Measurements from ENCODE around the gene METTL25B. TPM values are rescaled to one million over a fixed set of nuclear protein-coding genes. Genes with fewer than 3 reads are reported as not detected.

METTL25B gene
- total and polyA plus RNA-seq, 2 of the 13 experiments (the other 11 are each of a cell fraction or from before 2014, with no cell fraction given), result 11.9 to 24.0 TPM

GRCh38 chr1:156727926-156728598, at the start of gene METTL25B (continued):
- TF ChIP-seq ZNF703 (CRISPR knock-in tag; IDR thresholded peaks at IDR 0.05; ENCODE audit: borderline replicate concordance) (no peak), NCOA1 (CRISPR knock-in tag; IDR thresholded peaks at IDR 0.05) (no peak), ZNF430 (CRISPR knock-in tag; IDR thresholded peaks at IDR 0.05) (0 out of 2 replicates have a peak, but pooled peaks have one; percentile 15), POGK (CRISPR knock-in tag; conservative IDR thresholded peaks at IDR 0.05) (0 out of 2 replicates have a peak, but pooled peaks have one; percentile 61), NR2F2 (IDR thresholded peaks at IDR 0.05; ENCODE audit: borderline replicate concordance, low read depth) (peak; percentile 27; the same call in 1 of the 2 replicates), IKZF5 (CRISPR knock-in tag; IDR thresholded peaks at IDR 0.05) (peak; percentile 13; the same call in 1 of the 2 replicates), ZNF343 (CRISPR knock-in tag; IDR thresholded peaks at IDR 0.05) (0 out of 2 replicates have a peak, but pooled peaks have one; percentile 25), ZNF777 (CRISPR knock-in tag; IDR thresholded peaks at IDR 0.05) (peak; percentile 94), THAP11 (CRISPR knock-in tag; IDR thresholded peaks at IDR 0.05) (peak; percentile 89), ZNF547 (CRISPR knock-in tag; IDR thresholded peaks at IDR 0.05) (no peak; the same call in 1 of the 2 replicates), ZNF788 (CRISPR knock-in tag; IDR thresholded peaks at IDR 0.05; ENCODE audit: borderline replicate concordance) (no peak), ZBTB40 (IDR thresholded peaks at IDR 0.05) (peak; percentile 55), ZBTB40 (CRISPR knock-in tag; IDR thresholded peaks at IDR 0.05) (no peak; the same call in 1 of the 2 replicates), ZNF639 (CRISPR knock-in tag; conservative IDR thresholded peaks at IDR 0.05) (no peak), NR2C2 (CRISPR knock-in tag; IDR thresholded peaks at IDR 0.05; ENCODE audit: borderline replicate concordance) (0 out of 2 replicates have a peak, but pooled peaks have one; percentile 21)

Measured in HepG2 (cell line).